HG02588 (cell line): Measurements from ENCODE around the gene CLIC6.
A peak's percentile ranks its signal among the peaks of the same experiment; 100 is the strongest.
"Not testable (repeated sequence)": the region's sequence is repeated elsewhere in the genome, so short reads cannot be mapped to it uniquely, and the experiment has no call there.

Experiments used
- ATAC-seq: cut with Tn5 transposase; IDR thresholded peaks from one replicate; pipeline ENCODE4 v1.9.1; 2021; ENCODE audit warnings: mild to moderate bottlenecking, moderate library complexity; ENCODE audit not compliant: unreplicated experiment

The CLIC6 gene

GRCh38 chr21:34651642-34652041 is 17.2 kb upstream of the CLIC6 start:
- no peak for ATAC-seq

- ATAC-seq = no peak
Observed at GRCh38 chr21:34653522-34653921, 15.3 kb upstream of the CLIC6 start.

- ATAC-seq = no peak
Observed at GRCh38 chr21:34661848-34662247, 6.9 kb upstream of the CLIC6 start.

- ATAC-seq = no peak
Observed at GRCh38 chr21:34667761-34668160, 1.0 kb upstream of the CLIC6 start.

GRCh38 chr21:34669149-34669879 is 520 bp downstream of the CLIC6 start:
- ATAC-seq = peak; percentile 54

GRCh38 chr21:34669880-34670219 is 1.1 kb downstream of the CLIC6 start:
- ATAC-seq = not testable (repeated sequence)

- no peak for ATAC-seq
Observed at GRCh38 chr21:34670220-34670961, 1.6 kb downstream of the CLIC6 start.

GRCh38 chr21:34670962-34671348 is 2.2 kb downstream of the CLIC6 start:
- ATAC-seq = no peak

GRCh38 chr21:34671462-34671861 is 2.7 kb downstream of the CLIC6 start:
- ATAC-seq = no peak

GRCh38 chr21:34671891-34672290 is 3.1 kb downstream of the CLIC6 start:
- ATAC-seq = no peak

- no peak for ATAC-seq
Observed at GRCh38 chr21:34673006-34673405, 4.2 kb downstream of the CLIC6 start.

- ATAC-seq = no peak
Observed at GRCh38 chr21:34674468-34674867, 5.7 kb downstream of the CLIC6 start.

GRCh38 chr21:34675871-34676270 is 7.1 kb downstream of the CLIC6 start:
- no peak for ATAC-seq

GRCh38 chr21:34679051-34679450 is 10.3 kb downstream of the CLIC6 start:
- no peak for ATAC-seq

- no peak for ATAC-seq
Observed at GRCh38 chr21:34684174-34684876, 15.5 kb downstream of the CLIC6 start.

- no peak for ATAC-seq
Observed at GRCh38 chr21:34687065-34687464, 18.3 kb downstream of the CLIC6 start.

- no peak for ATAC-seq
Observed at GRCh38 chr21:34687745-34688144, 19.0 kb downstream of the CLIC6 start.

GRCh38 chr21:34688145-34688544 is 19.4 kb downstream of the CLIC6 start:
- ATAC-seq = no peak

- ATAC-seq = no peak
Observed at GRCh38 chr21:34688715-34689114, 19.9 kb downstream of the CLIC6 start.

GRCh38 chr21:34690041-34690792 is 21.4 kb downstream of the CLIC6 start:
- no peak for ATAC-seq

GRCh38 chr21:34690793-34691175 is 22.0 kb downstream of the CLIC6 start:
- no peak for ATAC-seq
